ENCODE data around the gene C11orf91.

DNA sequence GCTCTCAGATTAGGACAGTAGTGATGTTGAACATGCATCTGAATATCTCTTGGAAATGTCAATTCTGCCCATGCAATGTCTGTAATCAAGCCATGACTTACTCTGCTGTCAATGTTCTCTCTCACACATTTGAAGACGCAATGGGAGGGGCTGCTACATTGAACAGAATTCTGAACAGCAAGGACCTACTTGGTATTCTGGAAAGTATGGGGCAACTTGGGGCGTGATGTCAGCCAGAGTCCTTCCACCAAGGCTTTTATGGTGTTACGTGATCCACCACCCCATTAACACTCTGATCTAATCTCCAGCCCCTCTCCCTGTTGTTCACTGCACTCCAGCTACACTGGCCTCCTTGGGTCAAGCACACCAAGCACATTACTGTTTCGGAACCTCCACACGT, 42.7 kb upstream of the C11orf91 start:
- TF ChIP-seq, protein P1, sequence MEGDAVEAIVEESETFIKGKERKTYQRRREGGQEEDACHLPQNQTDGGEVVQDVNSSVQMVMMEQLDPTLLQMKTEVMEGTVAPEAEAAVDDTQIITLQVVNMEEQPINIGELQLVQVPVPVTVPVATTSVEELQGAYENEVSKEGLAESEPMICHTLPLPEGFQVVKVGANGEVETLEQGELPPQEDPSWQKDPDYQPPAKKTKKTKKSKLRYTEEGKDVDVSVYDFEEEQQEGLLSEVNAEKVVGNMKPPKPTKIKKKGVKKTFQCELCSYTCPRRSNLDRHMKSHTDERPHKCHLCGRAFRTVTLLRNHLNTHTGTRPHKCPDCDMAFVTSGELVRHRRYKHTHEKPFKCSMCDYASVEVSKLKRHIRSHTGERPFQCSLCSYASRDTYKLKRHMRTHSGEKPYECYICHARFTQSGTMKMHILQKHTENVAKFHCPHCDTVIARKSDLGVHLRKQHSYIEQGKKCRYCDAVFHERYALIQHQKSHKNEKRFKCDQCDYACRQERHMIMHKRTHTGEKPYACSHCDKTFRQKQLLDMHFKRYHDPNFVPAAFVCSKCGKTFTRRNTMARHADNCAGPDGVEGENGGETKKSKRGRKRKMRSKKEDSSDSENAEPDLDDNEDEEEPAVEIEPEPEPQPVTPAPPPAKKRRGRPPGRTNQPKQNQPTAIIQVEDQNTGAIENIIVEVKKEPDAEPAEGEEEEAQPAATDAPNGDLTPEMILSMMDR (IDR thresholded peaks at IDR 0.05): no peak
- TF ChIP-seq POLR2A (IDR thresholded peaks at IDR 0.05): no peak

Data from right lobe of liver (tissue), 4 donors.